Activated CD8-positive, alpha-beta memory T cell treated with anti-CD3 and anti-CD28 coated beads, Interleukin-2, amount 50 U/mL, for 4 hours (primary cell): ENCODE measurements around the gene PRPSAP1.

Experiments used
- DNase-seq: peaks from one replicate; pipeline ENCODE4 v3.0.0-alpha.2; 2020

PRPSAP1 gene

GRCh38 chr17:76383546-76384221 lies 30.0 kb upstream of the PRPSAP1 start:
- peak; percentile 48 for DNase-seq

- peak; percentile 59 for DNase-seq
Measured at GRCh38 chr17:76382803-76383545, 29.3 kb upstream of the PRPSAP1 start.

GRCh38 chr17:76382351-76382802 lies 28.7 kb upstream of the PRPSAP1 start:
- peak; percentile 32 for DNase-seq

- DNase-seq: no peak
Measured at GRCh38 chr17:76381633-76382350, 28.1 kb upstream of the PRPSAP1 start.

GRCh38 chr17:76379646-76380376 lies 26.1 kb upstream of the PRPSAP1 start:
- no peak for DNase-seq

- DNase-seq: no peak
Measured at GRCh38 chr17:76379275-76379641, 25.5 kb upstream of the PRPSAP1 start.

- DNase-seq: no peak
Measured at GRCh38 chr17:76378548-76379274, 25.0 kb upstream of the PRPSAP1 start.

- no peak for DNase-seq
Measured at GRCh38 chr17:76376318-76377133, 22.8 kb upstream of the PRPSAP1 start.

GRCh38 chr17:76371656-76372628 lies 18.2 kb upstream of the PRPSAP1 start:
- DNase-seq: no peak

GRCh38 chr17:76370261-76370993 lies 16.7 kb upstream of the PRPSAP1 start:
- no peak for DNase-seq

GRCh38 chr17:76369804-76370203 lies 16.1 kb upstream of the PRPSAP1 start:
- DNase-seq: no peak

- DNase-seq: no peak
Measured at GRCh38 chr17:76369379-76369778, 15.7 kb upstream of the PRPSAP1 start.

GRCh38 chr17:76368545-76368944 lies 14.8 kb upstream of the PRPSAP1 start:
- no peak for DNase-seq

GRCh38 chr17:76367642-76368041 lies 13.9 kb upstream of the PRPSAP1 start:
- DNase-seq: no peak

- no peak for DNase-seq
Measured at GRCh38 chr17:76366247-76366646, 12.5 kb upstream of the PRPSAP1 start.

GRCh38 chr17:76365256-76365903 lies 11.7 kb upstream of the PRPSAP1 start:
- no peak for DNase-seq

- DNase-seq: no peak
Measured at GRCh38 chr17:76363107-76363842, 9.6 kb upstream of the PRPSAP1 start.

GRCh38 chr17:76360461-76360860 lies 6.7 kb upstream of the PRPSAP1 start:
- DNase-seq: no peak
